HEK293T (cell line): ENCODE measurements around the gene CLDN22.

Source experiments
- CTCF ChIA-PET: fragments of 350-600 bp; formaldehyde crosslinking; extraction: SDS; loops from one replicate; lab custom pipeline; 2021; ENCODE audit warnings: antibody characterized with exemption, inconsistent platforms; lab: Yijun Ruan, JAX
- POLR2A ChIA-PET: fragments of 350-600 bp; formaldehyde crosslinking; extraction: SDS; loops from one replicate; lab custom pipeline; 2020; ENCODE audit warnings: antibody characterized with exemption, inconsistent platforms; lab: Yijun Ruan, JAX
- DNase-seq: peaks from one replicate; pipeline ENCODE4 v3.0.0; 2012; ENCODE audit warnings: mixed read lengths; ENCODE audit errors: extremely low spot score
- ARNT ChIP-seq: fragments of 450-650 bp; IDR thresholded peaks from 2 replicates; pipeline ENCODE4 v1.6.1; 2017; ENCODE audit warnings: mild to moderate bottlenecking
- BHLHE40 ChIP-seq: fragments of 450-650 bp; IDR thresholded peaks from 2 replicates; pipeline ENCODE4 v1.6.1; 2016; ENCODE audit warnings: mild to moderate bottlenecking, moderate library complexity, borderline replicate concordance
- CTBP1 ChIP-seq: fragments of 450-650 bp; IDR thresholded peaks from 2 replicates; pipeline ENCODE4 v1.6.1; 2016; ENCODE audit warnings: borderline replicate concordance
- ELF4 ChIP-seq: fragments of 450-650 bp; IDR thresholded peaks from 2 replicates; pipeline ENCODE4 v1.6.1; 2017; ENCODE audit warnings: antibody characterized with exemption
- FOXA1 ChIP-seq: fragments of 450-650 bp; IDR thresholded peaks from 2 replicates; pipeline ENCODE4 v1.6.1; 2016; ENCODE audit warnings: mild to moderate bottlenecking
- FOXK2 ChIP-seq: fragments of 450-650 bp; IDR thresholded peaks from 2 replicates; pipeline ENCODE4 v1.6.1; 2016; ENCODE audit warnings: mild to moderate bottlenecking
- FOXM1 ChIP-seq: fragments of 450-650 bp; IDR thresholded peaks from 2 replicates; pipeline ENCODE4 v1.6.1; 2017; ENCODE audit warnings: mild to moderate bottlenecking, borderline replicate concordance
- HDGF ChIP-seq: fragments of 450-650 bp; IDR thresholded peaks from 2 replicates; pipeline ENCODE4 v1.6.1; 2017; ENCODE audit warnings: antibody characterized with exemption, borderline replicate concordance
- L3MBTL2 ChIP-seq: fragments of 450-650 bp; conservative IDR thresholded peaks from 2 replicates; pipeline ENCODE4 v1.6.1; 2016; ENCODE audit warnings: mild to moderate bottlenecking
- LEF1 ChIP-seq: fragments of 450-650 bp; IDR thresholded peaks from 2 replicates; pipeline ENCODE4 v1.6.1; 2017; ENCODE audit warnings: mild to moderate bottlenecking, borderline replicate concordance
- NFRKB ChIP-seq: fragments of 450-650 bp; IDR thresholded peaks from 2 replicates; pipeline ENCODE4 v1.6.1; 2016; ENCODE audit warnings: mild to moderate bottlenecking, moderate library complexity
- SP1 ChIP-seq: fragments of 450-650 bp; IDR thresholded peaks from 2 replicates; pipeline ENCODE4 v1.6.1; 2017
- SUZ12 ChIP-seq: fragments of 450-650 bp; IDR thresholded peaks from 2 replicates; pipeline ENCODE4 v1.6.1; 2016; ENCODE audit warnings: mild to moderate bottlenecking
- TARDBP ChIP-seq: fragments of 450-650 bp; IDR thresholded peaks from 2 replicates; pipeline ENCODE4 v1.6.1; 2016
- ZNF384 ChIP-seq: fragments of 450-650 bp; IDR thresholded peaks from 2 replicates; pipeline ENCODE4 v1.6.1; 2016
- TF ChIP-seq, protein P1 (sequence below): fragments of 450-650 bp; IDR thresholded peaks from 2 replicates; pipeline ENCODE4 v1.6.1; 2016

Gene CLDN22

DNA sequence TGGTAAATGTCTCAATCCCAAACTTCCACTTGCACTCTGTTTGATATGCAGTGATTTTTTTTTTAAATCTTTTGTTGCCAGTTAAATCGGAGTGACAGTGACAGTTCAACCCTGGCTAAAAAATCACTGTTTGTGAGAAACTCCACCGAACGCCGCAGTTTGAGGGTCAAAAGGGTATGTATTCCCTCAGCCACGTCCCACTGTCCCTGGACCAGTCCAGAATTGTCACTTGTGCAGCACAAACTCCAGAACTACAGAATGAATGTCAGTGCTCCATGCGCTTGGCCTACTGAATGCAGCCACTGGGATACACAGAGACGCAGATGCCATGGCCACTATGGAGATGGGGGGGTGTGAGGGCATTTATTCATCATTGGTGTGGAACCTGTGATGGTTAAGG lies 34.2 kb downstream of the CLDN22 start:
- no peak for TF ChIP-seq FOXK2
- no peak for TF ChIP-seq TARDBP
- TF ChIP-seq NFRKB: no peak
- no peak for TF ChIP-seq CTBP1
- no peak for TF ChIP-seq ARNT
- no peak for TF ChIP-seq FOXA1
- no peak for TF ChIP-seq FOXM1
- TF ChIP-seq SUZ12: no peak
- no peak for TF ChIP-seq ZNF384
- TF ChIP-seq SP1: no peak
- no peak for TF ChIP-seq BHLHE40
- TF ChIP-seq LEF1: no peak
- no peak for TF ChIP-seq HDGF
- TF ChIP-seq ELF4: no peak
- TF ChIP-seq L3MBTL2: no peak
- TF ChIP-seq, protein P1, sequence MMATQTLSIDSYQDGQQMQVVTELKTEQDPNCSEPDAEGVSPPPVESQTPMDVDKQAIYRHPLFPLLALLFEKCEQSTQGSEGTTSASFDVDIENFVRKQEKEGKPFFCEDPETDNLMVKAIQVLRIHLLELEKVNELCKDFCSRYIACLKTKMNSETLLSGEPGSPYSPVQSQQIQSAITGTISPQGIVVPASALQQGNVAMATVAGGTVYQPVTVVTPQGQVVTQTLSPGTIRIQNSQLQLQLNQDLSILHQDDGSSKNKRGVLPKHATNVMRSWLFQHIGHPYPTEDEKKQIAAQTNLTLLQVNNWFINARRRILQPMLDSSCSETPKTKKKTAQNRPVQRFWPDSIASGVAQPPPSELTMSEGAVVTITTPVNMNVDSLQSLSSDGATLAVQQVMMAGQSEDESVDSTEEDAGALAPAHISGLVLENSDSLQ: no peak
- ChIA-PET POLR2A (no interaction called here), CTCF (interaction anchor here (0.7 kb wide), 1 partner anchor 15 kb away, joined by 3 read pairs; no protein-coding TSS in a partner anchor)
- DNase-seq: no peak

DNA sequence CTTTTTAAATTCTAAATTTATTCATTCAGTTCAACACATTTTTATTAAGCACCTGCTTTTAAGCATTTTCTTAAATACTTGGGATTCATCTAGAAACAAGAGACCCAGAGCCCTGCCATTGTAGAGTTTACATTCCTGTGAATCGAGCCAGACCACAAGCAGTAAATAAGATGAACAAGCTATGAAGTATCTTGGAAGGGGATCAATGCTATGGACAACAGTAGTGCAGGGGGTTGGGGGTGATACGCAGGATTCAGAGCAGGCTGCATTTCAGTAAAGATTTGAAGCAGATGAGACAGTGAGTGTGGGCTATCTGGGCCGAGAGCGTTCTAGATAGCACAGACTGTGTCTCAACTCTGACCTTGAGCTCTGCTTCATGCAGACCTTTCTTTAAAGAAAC lies 35.1 kb downstream of the CLDN22 start:
- DNase-seq: no peak
- TF ChIP-seq FOXK2 (no peak), TARDBP (no peak), FOXA1 (no peak), HDGF (no peak), SP1 (no peak), FOXM1 (no peak), ZNF384 (no peak), L3MBTL2 (no peak), ARNT (no peak), SUZ12 (no peak), LEF1 (no peak)
- POLR2A ChIA-PET: no interaction called here
- CTCF ChIA-PET: no interaction called here

DNA sequence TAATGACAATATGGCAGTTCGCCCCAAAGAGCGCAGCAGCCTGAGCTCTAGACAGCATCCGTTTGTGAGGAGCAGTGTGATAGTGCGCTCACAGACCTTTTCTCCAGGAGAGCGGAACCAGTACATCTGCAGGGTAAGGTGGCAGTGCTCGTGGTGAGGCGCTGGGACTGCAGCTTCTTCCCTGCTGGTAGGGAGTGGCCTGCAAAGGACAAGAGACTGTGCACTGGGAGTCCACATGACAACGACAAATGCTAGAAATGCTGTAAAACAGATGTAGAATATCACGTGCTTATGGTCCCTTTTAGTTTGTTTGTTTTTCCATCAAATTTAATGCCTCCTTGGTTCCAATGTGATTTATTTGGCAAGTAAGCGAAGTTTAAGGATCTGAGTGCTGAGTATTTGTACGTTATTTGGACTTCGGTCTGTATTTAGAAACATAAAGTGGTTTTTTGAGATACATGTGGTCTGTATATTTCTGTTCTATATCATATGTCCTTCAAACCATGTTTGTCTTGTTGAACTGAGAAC lies 35.8 kb downstream of the CLDN22 start:
- no peak for DNase-seq
- CTCF ChIA-PET: no interaction called here
- POLR2A ChIA-PET: no interaction called here
- TF ChIP-seq LEF1 (no peak), ELF4 (no peak), CTBP1 (no peak), ZNF384 (no peak), BHLHE40 (no peak), L3MBTL2 (no peak), TARDBP (no peak), ARNT (no peak), FOXM1 (no peak), FOXK2 (no peak), HDGF (no peak), SUZ12 (no peak), SP1 (no peak)

DNA sequence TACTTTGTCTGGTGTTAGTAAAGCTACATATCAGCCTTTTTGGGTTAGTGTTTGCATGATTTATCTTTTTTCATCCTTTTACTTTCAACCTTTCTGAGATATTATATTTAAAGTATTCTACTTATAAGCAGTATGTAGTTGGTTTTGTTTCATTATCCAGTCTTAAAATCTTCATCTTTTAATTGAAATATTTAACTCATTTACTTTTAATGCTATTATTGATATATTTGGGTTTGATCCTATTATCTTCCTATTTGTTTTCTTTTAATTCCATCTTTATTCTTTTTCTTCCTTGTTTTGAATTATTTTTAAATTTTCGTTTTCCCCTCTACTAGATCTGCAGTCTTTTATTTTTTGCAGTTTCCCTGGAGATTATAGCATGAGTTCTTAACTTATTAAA lies 44.0 kb downstream of the CLDN22 start:
- CTCF ChIA-PET: no interaction called here
- TF ChIP-seq, protein P1: no peak
- TF ChIP-seq BHLHE40: no peak
- no peak for TF ChIP-seq FOXM1
- no peak for TF ChIP-seq FOXK2
- no peak for TF ChIP-seq ELF4
- no peak for TF ChIP-seq ARNT
- TF ChIP-seq LEF1: no peak
- POLR2A ChIA-PET: no interaction called here
- DNase-seq: no peak

DNA sequence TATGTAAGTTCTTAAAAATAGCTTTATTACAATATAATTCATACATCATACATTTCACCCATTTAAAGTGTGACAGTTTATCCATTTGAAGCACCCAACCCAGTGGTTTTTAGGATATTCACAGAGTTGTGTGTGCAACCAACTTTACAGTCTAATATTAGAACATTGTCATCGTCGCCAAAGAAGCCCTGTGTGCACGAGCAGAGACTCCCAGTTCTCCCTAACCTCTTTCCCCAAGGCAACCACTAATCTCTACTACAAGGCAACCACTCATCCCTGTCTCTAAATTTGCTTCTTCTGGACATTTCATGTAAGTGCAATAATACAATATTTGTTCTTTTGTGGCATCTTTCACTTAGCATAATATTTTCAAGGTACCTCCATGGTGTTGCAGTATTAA lies 47.7 kb downstream of the CLDN22 start:
- no peak for DNase-seq
- ChIA-PET CTCF (interaction anchor here (1.6 kb wide), 1 partner anchor 10 kb away, joined by 4 read pairs; no protein-coding TSS in a partner anchor), POLR2A (no interaction called here)

DNA sequence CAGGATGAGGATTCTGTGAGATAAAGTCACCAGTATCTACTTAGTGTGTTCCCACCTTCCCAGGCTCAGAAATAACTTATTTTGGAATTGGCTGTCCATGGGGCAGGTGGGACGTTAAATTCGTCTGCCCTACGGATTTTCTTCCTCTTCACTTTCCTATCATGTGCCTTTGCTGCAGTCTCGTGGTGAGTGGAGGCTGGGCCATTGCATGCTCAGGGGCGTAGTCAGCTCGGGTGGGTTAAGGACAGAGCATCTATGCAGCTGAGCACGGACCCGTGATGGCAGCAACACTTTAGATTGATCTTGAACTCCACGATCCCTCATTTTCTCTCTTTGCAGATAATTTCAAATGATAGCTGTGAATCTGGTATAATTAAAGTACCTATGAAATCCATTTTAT lies 51.5 kb downstream of the CLDN22 start:
- no peak for DNase-seq
- no peak for TF ChIP-seq ARNT
- TF ChIP-seq ZNF384: no peak
- TF ChIP-seq LEF1: no peak
- no peak for TF ChIP-seq FOXK2
- TF ChIP-seq, protein P1: no peak
- TF ChIP-seq NFRKB: no peak
- TF ChIP-seq HDGF: no peak
- no peak for TF ChIP-seq TARDBP
- no peak for TF ChIP-seq SP1
- no peak for TF ChIP-seq CTBP1
- TF ChIP-seq SUZ12: no peak
- TF ChIP-seq BHLHE40: no peak
- no peak for TF ChIP-seq FOXA1
- no peak for TF ChIP-seq L3MBTL2
- TF ChIP-seq ELF4: no peak
- CTCF ChIA-PET: no interaction called here
- POLR2A ChIA-PET: interaction anchor here (1.3 kb wide), 1 partner anchor 130 kb away, joined by 3 read pairs; no protein-coding TSS in a partner anchor

More for the DNA sequence above, 47.7 kb downstream of the CLDN22 start:
- TF ChIP-seq HDGF: no peak
- no peak for TF ChIP-seq TARDBP
- no peak for TF ChIP-seq CTBP1
- no peak for TF ChIP-seq FOXK2
- no peak for TF ChIP-seq ELF4
- TF ChIP-seq ARNT: no peak
